Adrenal gland (tissue), 12 donors: ENCODE results near the gene SIKE1. TPM values are rescaled to one million over a fixed set of nuclear protein-coding genes. Genes with fewer than 3 reads are reported as not detected.

Experiments
- DNase-seq, 7 donors: peaks; one replicate each; pipeline ENCODE4 v3.0.0-alpha.2; 2019 to 2020
- H3K27ac ChIP-seq, 5 donors: fragments of 200-600 bp; sonication (generic) in 4 of 5; 1 replicate in 3 of 5; 2 replicates in 2 of 5; pipeline versions ENCODE4 v1.5.1 to v1.8.0; 2016 to 2020; ENCODE audit warnings: mild to moderate bottlenecking in 1 of 5
- H3K27me3 ChIP-seq: fragments of 200-600 bp; 2 replicates; pipeline ENCODE4 v1.8.0; 2021
- H3K36me3 ChIP-seq, 2 donors: fragments of 200-600 bp; replicated peaks in 1 of 2; 1 replicate in 1 of 2; 2 replicates in 1 of 2; pipeline versions ENCODE4 v1.5.1 to v1.8.0; 2018 to 2022
- H3K4me1 ChIP-seq, 2 donors: fragments of 200-600 bp; replicated peaks in 1 of 2; 1 replicate in 1 of 2; 2 replicates in 1 of 2; pipeline versions ENCODE4 v1.5.1 to v1.8.0; 2018 to 2021
- H3K4me3 ChIP-seq, 4 donors: fragments of 200-600 bp; sonication (generic) in 3 of 4; one replicate each; pipeline ENCODE4 v1.5.1; 2016 to 2018
- H3K9me3 ChIP-seq, 3 donors: fragments of 200-600 bp; sonication (generic) in 1 of 3; replicated peaks in 1 of 3; 1 replicate in 2 of 3; 2 replicates in 1 of 3; pipeline versions ENCODE4 v1.5.1 to v1.8.0; 2016 to 2021
- CTCF ChIP-seq, 6 experiments: fragments of 450-650 bp in 4 of 6; fragments of 200-600 bp in 2 of 6; sonication (generic) in 1 of 6; IDR thresholded peaks; 1 replicate in 5 of 6; 2 replicates in 1 of 6; pipeline versions ENCODE4 v1.5.1 to v1.8.0; 2016 to 2021; ENCODE audit warnings: antibody characterized with exemption in 6 of 6, mild to moderate bottlenecking in 2 of 6, moderate library complexity in 1 of 6
- POLR2A ChIP-seq, 2 donors: fragments of 450-650 bp; IDR thresholded peaks; one replicate each; pipeline ENCODE4 v1.6.1; 2017; ENCODE audit warnings: antibody characterized with exemption in 2 of 2, mild to moderate bottlenecking in 2 of 2, moderate library complexity in 1 of 2
- WGBS, 4 donors: extraction: QIAGEN DNeasy Blood & Tissue Kit in 2 of 4; methylation state at CpG; one replicate each; pipeline versions ENCODE4 v1.1.5 to v1.1.7; 2013 to 2017; 5-methylcytosine and 5-hydroxymethylcytosine counted together
- intact Hi-C, 2 donors: fragments of 100-400 bp; cut with DNase I; formaldehyde crosslinking; loops; one replicate each; pipeline versions ENCODE4 v1.14.1 to v1.15.0; 2022 to 2023
- polyA plus RNA-seq, 3 donors: library from polyadenylated mRNA; stranded (reverse); fragments of 200-250 nt in 2 of 3; fragments of 350-450 nt in 1 of 3; fragmentation: Illumina TruSeq in 1 of 3; extraction: RNeasy Lipid Tissue Mini Kit (QIAGEN cat#74804) in 1 of 3; gene quantifications; one replicate each; pipeline ENCODE4 v1.2.3, GENCODE V29; 2013 to 2014
- total RNA-seq, 9 donors: library from RNA; depleted of rRNA in 4 of 9; stranded (reverse); fragments of >200 nt in 4 of 9; fragments of 120-200 nt in 1 of 9; fragmentation: NEBNext Ultra II Directional in 1 of 9; extraction: Animal tissue kit (Norgen Biotek cat#: 25700) in 1 of 9; gene quantifications; one replicate each; pipeline versions ENCODE4 v1.1.0 to v1.2.4, GENCODE V29; 2013 to 2023
- donor health status: healthy with polysubstance abuse.
- donor health status: Bipolar disorder and iron deficiency.
- donor health status: DM: yes; HTN: yes; CAD: no.
- donor health status: DM: no; HTN: no; CAD: no.
- donor health status: DM: no; HTN: no; CAD: no.
- donor health status: DM: yes; HTN: yes; CAD: no.

Gene SIKE1
- total and polyA plus RNA-seq, 12 donors = 9.9 to 91.2 (median 33.0) TPM

DNA sequence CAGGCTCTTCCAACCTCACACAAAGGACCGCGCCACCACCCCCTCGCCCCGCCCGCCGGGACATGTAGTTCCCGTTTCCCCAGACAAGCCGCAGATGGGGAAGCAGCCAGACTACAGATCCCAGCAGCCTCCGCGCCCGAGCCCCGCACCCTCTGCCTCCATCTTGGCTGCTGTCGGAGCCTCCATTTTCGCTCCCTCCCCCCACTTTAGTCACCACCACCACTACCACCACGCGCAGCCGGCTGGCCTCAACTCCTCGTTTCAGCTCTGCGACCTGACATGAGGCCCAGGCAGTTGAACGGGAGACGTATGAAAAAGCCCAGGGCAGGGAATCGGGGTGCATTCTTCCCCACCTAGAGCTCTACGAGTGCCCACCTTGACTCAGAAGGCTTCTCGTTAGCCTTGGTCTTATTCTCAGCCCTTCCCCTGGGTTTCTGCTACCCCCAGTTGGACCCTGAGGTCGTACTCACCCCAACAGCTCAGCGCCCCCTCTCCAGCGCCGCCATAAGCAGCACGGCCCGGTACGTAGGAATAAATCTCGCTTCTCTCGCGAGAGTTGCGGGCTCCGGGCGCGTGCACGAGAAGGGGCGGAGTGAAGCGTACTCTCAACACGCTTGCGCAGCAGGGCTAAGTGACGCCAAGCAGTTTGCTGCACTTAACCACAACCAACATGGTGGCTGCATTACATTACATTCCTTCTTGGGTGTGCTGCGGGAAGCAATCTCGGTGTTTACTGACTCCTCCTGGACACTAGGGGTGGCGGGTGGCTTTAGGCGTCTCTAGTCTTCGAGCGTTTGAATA, 22.8 kb downstream of the SIKE1 start, which contains the start of gene CSDE1:
Gene CSDE1 (minus strand): TSS at position 530 of the 801 bp plus-strand sequence. CDS start 18,094 bp downstream, outside the sequence.
- WGBS, 4 donors = 0 to 1% (median 0%) methylated on average over 21 to 50 of the region's 50 CpGs
- Histone ChIP-seq H3K27ac (peak within 1 kb of the TSS; percentile 91 to 100 (median 99)), H3K4me3 (peak within 1 kb of the TSS; percentile 78 to 94 (median 82)), H3K36me3 (no peaks in the 10 kb centered on the region), H3K27me3 (no peaks in the 10 kb centered on the region), H3K9me3 (no peaks in the 10 kb centered on the region), H3K4me1 (peaks cover 30 to 47% of the 10 kb centered on the region in 2 donors)
- peak; percentile 97 to 99 (median 98) for DNase-seq
- peak; percentile 93 to 97 for TF ChIP-seq POLR2A (IDR thresholded peaks at IDR 0.05)
- peak in 5 of 6 experiments; percentile 20 to 48 (median 36) for TF ChIP-seq CTCF (IDR thresholded peaks at IDR 0.05)
- intact Hi-C loops = no loop called here

DNA sequence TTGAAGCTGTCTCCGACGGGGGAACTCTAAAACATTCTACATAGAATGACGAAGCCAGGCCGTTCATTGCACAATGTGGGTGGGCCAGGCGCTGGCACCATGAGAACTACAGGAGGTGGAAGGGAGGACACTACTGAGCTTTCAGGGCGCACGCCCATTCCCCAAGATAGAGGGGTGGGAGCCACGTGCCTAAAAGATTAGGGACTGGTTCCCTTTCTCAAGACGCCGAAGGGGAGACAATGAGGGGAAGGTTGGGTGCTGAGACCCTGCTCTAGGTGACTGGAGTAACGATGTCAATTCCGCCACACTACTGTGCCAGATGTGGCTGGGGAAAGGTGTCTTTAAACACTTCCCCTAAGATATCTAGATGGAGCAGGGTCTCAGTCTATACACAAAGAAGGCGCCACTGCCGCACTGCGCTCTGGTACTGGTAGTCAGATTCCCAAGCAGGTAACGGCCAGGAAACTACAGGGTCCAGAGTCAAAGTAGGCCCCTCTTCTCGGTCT, 23.5 kb downstream of the SIKE1 start:
- intact Hi-C loops = no loop called here
- H3K4me3 ChIP-seq = peak overlapping the region; percentile 78 to 94 (median 82)
- DNase-seq = peak; percentile 40 to 76 (median 60)
- H3K27me3 ChIP-seq = no peaks in the 10 kb centered on the region
- WGBS, 4 donors = 0 to 1% (median 1%) methylated on average over 8 to 17 of the region's 17 CpGs
- TF ChIP-seq POLR2A (IDR thresholded peaks at IDR 0.05) (peak in 1 of 2 donors; percentile 18), CTCF (IDR thresholded peaks at IDR 0.05) (no peak)
- H3K4me1 ChIP-seq = peaks cover 37 to 53% of the 10 kb centered on the region in 2 donors
- H3K36me3 ChIP-seq = no peaks in the 10 kb centered on the region
- H3K9me3 ChIP-seq = no peaks in the 10 kb centered on the region
- peak overlapping the region; percentile 91 to 100 (median 99) for H3K27ac ChIP-seq

DNA sequence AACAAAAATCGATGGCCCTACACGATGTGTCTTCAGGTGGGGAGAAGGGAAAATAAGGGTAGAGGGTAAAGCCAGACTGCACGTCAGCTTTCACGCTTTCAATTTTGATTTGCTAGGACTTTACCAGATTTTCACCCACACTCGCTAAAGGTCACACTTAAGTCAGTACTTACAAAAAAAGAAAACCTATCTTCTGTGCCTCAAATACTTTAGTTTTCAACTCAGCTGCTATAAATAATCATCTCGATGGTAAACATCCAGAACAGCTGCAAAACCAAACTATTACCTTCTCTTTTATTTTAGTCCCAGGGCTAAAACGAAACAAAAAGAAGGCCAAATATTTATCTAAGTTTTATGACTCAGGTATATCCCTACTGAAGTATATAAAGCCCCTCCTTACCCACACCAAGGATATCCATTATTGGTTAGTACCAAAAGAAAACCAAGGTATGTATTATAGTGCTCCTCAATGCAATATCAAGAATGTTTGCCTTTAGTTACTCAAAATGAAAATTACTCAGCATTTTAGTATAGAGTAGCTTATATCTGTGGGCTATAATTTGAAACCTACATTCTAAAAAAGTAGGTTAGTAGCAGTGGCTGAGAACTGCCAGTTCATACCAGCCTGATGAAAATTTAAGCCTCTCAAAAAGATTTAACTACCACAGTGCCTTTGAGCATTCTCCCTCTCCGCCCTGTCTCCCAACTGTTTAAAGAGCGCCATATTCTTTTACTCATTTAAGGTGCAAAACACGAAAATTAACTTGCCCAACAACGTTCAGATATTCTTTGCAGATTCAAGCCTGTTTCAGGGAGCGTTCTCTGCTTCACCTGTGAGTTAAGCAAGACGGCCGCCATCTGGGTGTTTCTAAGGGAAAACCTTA, 24.2 kb downstream of the SIKE1 start:
- intact Hi-C loops = no loop called here
- no peak for DNase-seq
- Histone ChIP-seq H3K4me1 (peaks cover 43 to 61% of the 10 kb centered on the region in 2 donors), H3K4me3 (peak overlapping the region; percentile 78 to 94 (median 82)), H3K27me3 (no peaks in the 10 kb centered on the region), H3K9me3 (no peaks in the 10 kb centered on the region), H3K27ac (peak overlapping the region; percentile 91 to 100 (median 99)), H3K36me3 (no peaks in the 10 kb centered on the region)
- WGBS, 4 donors = 20 to 23% (median 21%) methylated on average over 14 of the region's 14 CpGs
- no peak for TF ChIP-seq CTCF (IDR thresholded peaks at IDR 0.05)
- no peak for TF ChIP-seq POLR2A (IDR thresholded peaks at IDR 0.05)
